Right lobe of liver (tissue), 4 donors: ENCODE data around the gene TMC8.

ENCODE experiments used
- CTCF ChIP-seq, 4 donors: fragments of 200-600 bp in 3 of 4; fragments of 450-650 bp in 1 of 4; IDR thresholded peaks; one replicate each; pipeline versions ENCODE4 v1.5.1 to v1.8.0; 2016 to 2022; ENCODE audit warnings: antibody characterized with exemption in 4 of 4, mild to moderate bottlenecking in 2 of 4
- POLR2A ChIP-seq: fragments of 450-650 bp; IDR thresholded peaks from one replicate; pipeline ENCODE4 v1.6.1; 2017; ENCODE audit warnings: antibody characterized with exemption, mild to moderate bottlenecking
- donor health status: DM: no; HTN: no; CAD: no.
- donor health status: DM: no; HTN: no; CAD: no.
- donor health status: DM: no; HTN: yes; CAD: no.

- TF ChIP-seq CTCF (IDR thresholded peaks at IDR 0.05) (no peak), POLR2A (no peak)
Measured at GRCh38 chr17:78124836-78125137, 5.8 kb upstream of the TMC8 start.
